Measurements from ENCODE around the gene LRRC4C. TPM values are rescaled to one million over a fixed set of nuclear protein-coding genes. Genes with fewer than 3 reads are reported as not detected.

The LRRC4C gene
- total RNA-seq, 1 experiment from 2014 or later = 0.15 TPM

- Histone ChIP-seq H3K27me3 (ENCODE audit: control insufficient read depth, insufficient read depth, low read length) (no peaks in the 10 kb centered on the region), H3K36me3 (ENCODE audit: control insufficient read depth, insufficient read depth, low read length) (no peaks in the 10 kb centered on the region), H3K4me1 (ENCODE audit: control insufficient read depth, insufficient read depth, low read length) (no peaks in the 10 kb centered on the region), H3K9me3 (ENCODE audit: control insufficient read depth, insufficient read depth, low read depth, low read length) (no peaks in the 10 kb centered on the region), H3K27ac (ENCODE audit: low read length) (no peak overlapping the region), H3K4me3 (ENCODE audit: low read depth in 2 of 2, low read length in 2 of 2) (no peak overlapping the region)
- no peak for ATAC-seq
- no TSS peak for BruUV-seq (replicated peaks)
- no peak for DNase-seq (ENCODE audit: low read depth, low spot score)
- TF ChIP-seq POLR2AphosphoS5 (IDR thresholded peaks at IDR 0.05; ENCODE audit: low read depth, low read length) = no peak
- no peak for TF ChIP-seq REST (IDR thresholded peaks at IDR 0.05; ENCODE audit: insufficient read depth in 1 of 2, low read depth in 2 of 2, low read length in 1 of 2)
- TF ChIP-seq TCF7L2 (IDR thresholded peaks at IDR 0.05; ENCODE audit: low read depth, low read length) = no peak
- TF ChIP-seq SIN3A (IDR thresholded peaks at IDR 0.05; ENCODE audit: borderline replicate concordance, insufficient read depth, low read depth, low read length) = no peak
- no peak for TF ChIP-seq CTCF (IDR thresholded peaks at IDR 0.05)
- in situ Hi-C loops (cut with HindIII; ENCODE audit: low pct_unique_long_range_greater_than_20kb, low sequenced_read_pairs) (no loop called here), intact Hi-C loops (cut with micrococcal nuclease; ENCODE audit: unreplicated experiment) (no loop called here)
- POLR2A ChIA-PET = no interaction called here
- CTCF ChIA-PET = no interaction called here
Measured at GRCh38 chr11:40133498-40133897, 1326.0 kb downstream of the LRRC4C start.

GRCh38 chr11:40132912-40133311 is 1326.5 kb downstream of the LRRC4C start:
- intact Hi-C loops (cut with micrococcal nuclease; ENCODE audit: unreplicated experiment) = no loop called here
- no peak for TF ChIP-seq REST (IDR thresholded peaks at IDR 0.05; ENCODE audit: insufficient read depth in 1 of 2, low read depth in 2 of 2, low read length in 1 of 2)
- TF ChIP-seq TCF7L2 (IDR thresholded peaks at IDR 0.05; ENCODE audit: low read depth, low read length) = no peak
- TF ChIP-seq SIN3A (IDR thresholded peaks at IDR 0.05; ENCODE audit: borderline replicate concordance, insufficient read depth, low read depth, low read length) = no peak
- TF ChIP-seq POLR2AphosphoS5 (IDR thresholded peaks at IDR 0.05; ENCODE audit: low read depth, low read length) = no peak
- TF ChIP-seq CTCF (IDR thresholded peaks at IDR 0.05) = no peak
- Histone ChIP-seq H3K36me3 (ENCODE audit: control insufficient read depth, insufficient read depth, low read length) (no peaks in the 10 kb centered on the region), H3K9me3 (ENCODE audit: control insufficient read depth, insufficient read depth, low read depth, low read length) (no peaks in the 10 kb centered on the region), H3K27me3 (ENCODE audit: control insufficient read depth, insufficient read depth, low read length) (no peaks in the 10 kb centered on the region), H3K4me3 (ENCODE audit: low read depth in 2 of 2, low read length in 2 of 2) (no peak overlapping the region), H3K4me1 (ENCODE audit: control insufficient read depth, insufficient read depth, low read length) (no peaks in the 10 kb centered on the region), H3K27ac (ENCODE audit: low read length) (no peak overlapping the region)
- no peak for ATAC-seq
- in situ Hi-C loops (cut with HindIII; ENCODE audit: low pct_unique_long_range_greater_than_20kb, low sequenced_read_pairs) = no loop called here
- DNase-seq (ENCODE audit: low read depth, low spot score) = no peak
- POLR2A ChIA-PET = no interaction called here
- CTCF ChIA-PET = no interaction called here
- no TSS peak for BruUV-seq (replicated peaks)

All from Panc1 (cell line).